ENCODE data around the gene GRIN1. TPM values are rescaled to one million over a fixed set of nuclear protein-coding genes. Genes with fewer than 3 reads are reported as not detected.

Gene GRIN1
- total RNA-seq, 2 experiments from 2014 or later = 0.06 to 0.15 TPM

GRCh38 chr9:137107312-137107921 is 31.5 kb upstream of the GRIN1 start:
- H2AFZ ChIP-seq (ENCODE audit: low read length) = no peak overlapping the region
- CTCF ChIA-PET (ENCODE audit: unreplicated experiment) = no interaction called here
- no peak overlapping the region for H3K4me2 ChIP-seq (ENCODE audit: low read length)
- peaks cover 8% of the 10 kb centered on the region for H3K9me3 ChIP-seq (ENCODE audit: low read length)
- no peak for TF ChIP-seq EZH2phosphoT487 (IDR thresholded peaks at IDR 0.05; ENCODE audit: borderline replicate concordance, low read depth, low read length)
- TF ChIP-seq CTCF (conservative IDR thresholded peaks at IDR 0.05; ENCODE audit: low read length) = no peak
- no peaks in the 10 kb centered on the region for H3K9me2 ChIP-seq (ENCODE audit: insufficient read depth, low read length)
- H3K4me1 ChIP-seq (ENCODE audit: insufficient read depth, low read length, poor library complexity, severe bottlenecking) = no peaks in the 10 kb centered on the region
- intact Hi-C loops (cut with micrococcal nuclease; ENCODE audit: unreplicated experiment) = no loop called here
- POLR2A ChIA-PET = no interaction called here
- no peak overlapping the region for H3K4me3 ChIP-seq (ENCODE audit: low read depth, low read length, poor library complexity, severe bottlenecking)
- no peaks in the 10 kb centered on the region for H4K20me1 ChIP-seq (ENCODE audit: insufficient read depth, low read length)
- no peak for DNase-seq (ENCODE audit: low spot score)
- H3K27ac ChIP-seq (ENCODE audit: low read depth, low read length, poor library complexity, severe bottlenecking) = no peak overlapping the region
- no peaks in the 10 kb centered on the region for H3K79me2 ChIP-seq (ENCODE audit: insufficient read depth, low read depth, low read length)
- H3K36me3 ChIP-seq (ENCODE audit: insufficient read depth, low read length) = peaks cover 93% of the 10 kb centered on the region
- no TSS peak for BruUV-seq (replicated peaks)

GRCh38 chr9:137107982-137108381 is 31.0 kb upstream of the GRIN1 start:
- Histone ChIP-seq H3K79me2 (ENCODE audit: insufficient read depth, low read depth, low read length) (no peaks in the 10 kb centered on the region), H3K36me3 (ENCODE audit: insufficient read depth, low read length) (peaks cover 92% of the 10 kb centered on the region), H3K4me2 (ENCODE audit: low read length) (no peak overlapping the region), H3K9me3 (ENCODE audit: low read length) (peaks cover 6% of the 10 kb centered on the region; the same call in 1 of the 2 replicates), H3K27ac (ENCODE audit: low read depth, low read length, poor library complexity, severe bottlenecking) (no peak overlapping the region), H2AFZ (ENCODE audit: low read length) (no peak overlapping the region), H3K9me2 (ENCODE audit: insufficient read depth, low read length) (no peaks in the 10 kb centered on the region), H3K4me3 (ENCODE audit: low read depth, low read length, poor library complexity, severe bottlenecking) (no peak overlapping the region), H4K20me1 (ENCODE audit: insufficient read depth, low read length) (no peaks in the 10 kb centered on the region), H3K4me1 (ENCODE audit: insufficient read depth, low read length, poor library complexity, severe bottlenecking) (no peaks in the 10 kb centered on the region)
- ChIA-PET POLR2A (no interaction called here), CTCF (ENCODE audit: unreplicated experiment) (no interaction called here)
- intact Hi-C loops (cut with micrococcal nuclease; ENCODE audit: unreplicated experiment) = no loop called here
- TF ChIP-seq EZH2phosphoT487 (IDR thresholded peaks at IDR 0.05; ENCODE audit: borderline replicate concordance, low read depth, low read length) (no peak), CTCF (conservative IDR thresholded peaks at IDR 0.05; ENCODE audit: low read length) (no peak)
- DNase-seq (ENCODE audit: low spot score) = no peak
- BruUV-seq (replicated peaks) = no TSS peak

GRCh38 chr9:137108608-137109249 is 30.2 kb upstream of the GRIN1 start:
- no peak overlapping the region for H2AFZ ChIP-seq (ENCODE audit: low read length)
- no peaks in the 10 kb centered on the region for H3K79me2 ChIP-seq (ENCODE audit: insufficient read depth, low read depth, low read length)
- H3K27ac ChIP-seq (ENCODE audit: low read depth, low read length, poor library complexity, severe bottlenecking) = no peak overlapping the region
- peaks cover 88% of the 10 kb centered on the region for H3K36me3 ChIP-seq (ENCODE audit: insufficient read depth, low read length)
- H4K20me1 ChIP-seq (ENCODE audit: insufficient read depth, low read length) = no peaks in the 10 kb centered on the region
- H3K9me3 ChIP-seq (ENCODE audit: low read length) = 0 out of 2 replicates have a peak, but pooled peaks cover 3% of the 10 kb centered on the region
- ChIA-PET CTCF (ENCODE audit: unreplicated experiment) (no interaction called here), POLR2A (no interaction called here)
- H3K9me2 ChIP-seq (ENCODE audit: insufficient read depth, low read length) = no peaks in the 10 kb centered on the region
- no peak overlapping the region for H3K4me2 ChIP-seq (ENCODE audit: low read length)
- no TSS peak for BruUV-seq (replicated peaks)
- H3K4me3 ChIP-seq (ENCODE audit: low read depth, low read length, poor library complexity, severe bottlenecking) = no peak overlapping the region
- TF ChIP-seq CTCF (conservative IDR thresholded peaks at IDR 0.05; ENCODE audit: low read length) = no peak
- TF ChIP-seq EZH2phosphoT487 (IDR thresholded peaks at IDR 0.05; ENCODE audit: borderline replicate concordance, low read depth, low read length) = no peak
- peaks cover 6% of the 10 kb centered on the region for H3K4me1 ChIP-seq (ENCODE audit: insufficient read depth, low read length, poor library complexity, severe bottlenecking)
- DNase-seq (ENCODE audit: low spot score) = no peak
- intact Hi-C loops (cut with micrococcal nuclease; ENCODE audit: unreplicated experiment) = no loop called here
